PC-3 (cell line): ENCODE data around the gene YKT6. TPM values are rescaled to one million over a fixed set of nuclear protein-coding genes. Genes with fewer than 3 reads are reported as not detected.

Experiments
- ATAC-seq: fragments of 200-7000 bp; cut with Tn5 transposase; 2 replicates; pipeline ENCODE4 v1.9.1; 2020; ENCODE audit warnings: mild to moderate bottlenecking, moderate library complexity
- BruUV-seq: library from RNA; stranded (reverse); fragments of 400-500 nt; replicated peaks from 2 replicates; lab custom pipeline; 2021; lab: Mats Ljungman, UMichigan
- CTCF ChIA-PET: fragments of 300-600 bp; sonication (Branson Sonifier 250); formaldehyde crosslinking; loops from one replicate; lab custom pipeline; 2022; ENCODE audit warnings: antibody characterized with exemption; lab: Charles Lee
- POLR2A ChIA-PET: fragments of 300-600 bp; sonication (Branson Sonifier 250); formaldehyde crosslinking; loops from one replicate; lab custom pipeline; 2022; ENCODE audit warnings: antibody characterized with exemption; ENCODE audit not compliant: unreplicated experiment; lab: Charles Lee
- DNase-seq: peaks from one replicate; pipeline ENCODE4 v3.0.0-alpha.2; 2015
- H2AFZ ChIP-seq: fragments of 300-600 bp; sonication (generic); 2 replicates; pipeline ENCODE4 v1.6.0; 2016; ENCODE audit warnings: antibody characterized with exemption, low read length
- H3F3A ChIP-seq: fragments of 300-600 bp; sonication (generic); one replicate; pipeline ENCODE4 v1.6.0; 2017; ENCODE audit warnings: antibody characterized with exemption, low read length, control low read depth, mild to moderate bottlenecking; ENCODE audit not compliant: unreplicated experiment
- H3K27ac ChIP-seq: fragments of 300-600 bp; sonication (generic); 2 replicates; pipeline ENCODE4 v1.5.1; 2016; ENCODE audit warnings: mild to moderate bottlenecking, low read length
- H3K27me3 ChIP-seq: fragments of 300-600 bp; sonication (generic); 2 replicates; pipeline ENCODE4 v1.6.1; 2016; ENCODE audit warnings: low read length, mixed read lengths
- H3K36me3 ChIP-seq: fragments of 300-600 bp; sonication (generic); 2 replicates; pipeline ENCODE4 v1.6.1; 2016; ENCODE audit warnings: low read depth, mixed run types, low read length, mixed read lengths
- H3K4me1 ChIP-seq: fragments of 300-600 bp; sonication (generic); 2 replicates; pipeline ENCODE4 v1.5.1; 2016; ENCODE audit warnings: low read length; ENCODE audit not compliant: insufficient read depth
- H3K4me2 ChIP-seq: fragments of 300-600 bp; sonication (generic); 2 replicates; pipeline ENCODE4 v1.6.0; 2016; ENCODE audit warnings: low read length
- H3K4me3 ChIP-seq: fragments of 300-600 bp; sonication (generic); 2 replicates; pipeline ENCODE4 v1.5.1; 2016; ENCODE audit warnings: mild to moderate bottlenecking, low read length, mixed read lengths
- H3K79me2 ChIP-seq: fragments of 300-600 bp; sonication (generic); 2 replicates; pipeline ENCODE4 v1.6.1; 2017; ENCODE audit warnings: low read length, mixed read lengths
- H3K9ac ChIP-seq: fragments of 300-600 bp; sonication (generic); 2 replicates; pipeline ENCODE4 v1.6.0; 2016; ENCODE audit warnings: mild to moderate bottlenecking, low read length
- H3K9me2 ChIP-seq: fragments of 300-600 bp; sonication (generic); replicated peaks from 2 replicates; pipeline ENCODE4 v1.6.1; 2016; ENCODE audit warnings: mixed run types, low read length, mixed read lengths
- H3K9me3 ChIP-seq: fragments of 300-600 bp; sonication (generic); 2 replicates; pipeline ENCODE4 v1.6.1; 2016; ENCODE audit warnings: low read length, mixed read lengths
- H4K20me1 ChIP-seq: fragments of 300-600 bp; sonication (generic); 2 replicates; pipeline ENCODE4 v1.6.1; 2016; ENCODE audit warnings: low read length, mixed read lengths
- EZH2 ChIP-seq: fragments of 300-600 bp; sonication (generic); IDR thresholded peaks from one replicate; pipeline ENCODE4 v1.6.1; 2017; ENCODE audit warnings: antibody characterized with exemption, mild to moderate bottlenecking, low read length; ENCODE audit not compliant: unreplicated experiment
- EZH2phosphoT487 ChIP-seq: fragments of 300-600 bp; sonication (generic); IDR thresholded peaks from 2 replicates; pipeline ENCODE4 v1.6.1; 2018; ENCODE audit warnings: mild to moderate bottlenecking, antibody characterized with exemption, low read length, borderline replicate concordance
- intact Hi-C: fragments of 100-400 bp; cut with micrococcal nuclease; formaldehyde crosslinking; loops from 2 replicates; pipeline ENCODE4 v1.9.0; 2023
- total RNA-seq: library from RNA; depleted of rRNA; stranded (reverse); fragments of >200 nt; gene quantifications from 2 replicates; pipeline ENCODE4 v1.2.3, GENCODE V29; 2014
- TF ChIP-seq, protein P1 (sequence below): fragments of 300-600 bp; sonication (generic); conservative IDR thresholded peaks from 2 replicates; pipeline ENCODE4 v1.5.1; 2017; ENCODE audit warnings: antibody characterized with exemption, low read depth, mild to moderate bottlenecking, low read length

The YKT6 gene
- total RNA-seq, 1 experiment from 2014 or later, result 133 TPM

DNA sequence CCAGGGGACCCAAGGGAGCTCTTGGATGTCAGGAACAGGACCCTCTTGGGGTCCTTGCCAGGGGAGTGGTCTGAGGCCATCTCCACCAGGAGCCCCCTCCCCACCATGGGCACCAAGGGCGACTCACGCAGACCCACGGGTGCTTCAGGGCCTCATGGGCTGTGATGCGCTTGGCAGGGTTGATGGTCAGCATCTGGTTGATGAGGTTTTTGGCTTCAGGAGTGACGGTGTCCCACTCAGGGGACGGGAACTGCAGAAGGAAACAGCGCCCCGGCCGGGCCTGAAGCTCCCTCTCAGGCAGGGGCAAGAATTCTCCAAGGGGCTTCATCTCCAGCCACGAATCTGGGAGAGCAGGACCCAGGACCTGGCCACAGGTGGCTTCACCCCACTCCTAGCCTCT is 41.3 kb downstream of the YKT6 start:
- Histone ChIP-seq H3K79me2 (no peaks in the 10 kb centered on the region), H3K27me3 (no peaks in the 10 kb centered on the region), H3K36me3 (no peaks in the 10 kb centered on the region), H2AFZ (no peak overlapping the region), H3K4me3 (no peak overlapping the region), H3F3A (no peaks in the 10 kb centered on the region), H3K9me3 (no peaks in the 10 kb centered on the region), H3K27ac (no peak overlapping the region), H3K9me2 (no peaks in the 10 kb centered on the region), H4K20me1 (no peaks in the 10 kb centered on the region), H3K4me1 (no peaks in the 10 kb centered on the region), H3K9ac (no peak overlapping the region), H3K4me2 (no peak overlapping the region)
- BruUV-seq, result no TSS peak
- TF ChIP-seq EZH2, result no peak
- TF ChIP-seq, protein P1, sequence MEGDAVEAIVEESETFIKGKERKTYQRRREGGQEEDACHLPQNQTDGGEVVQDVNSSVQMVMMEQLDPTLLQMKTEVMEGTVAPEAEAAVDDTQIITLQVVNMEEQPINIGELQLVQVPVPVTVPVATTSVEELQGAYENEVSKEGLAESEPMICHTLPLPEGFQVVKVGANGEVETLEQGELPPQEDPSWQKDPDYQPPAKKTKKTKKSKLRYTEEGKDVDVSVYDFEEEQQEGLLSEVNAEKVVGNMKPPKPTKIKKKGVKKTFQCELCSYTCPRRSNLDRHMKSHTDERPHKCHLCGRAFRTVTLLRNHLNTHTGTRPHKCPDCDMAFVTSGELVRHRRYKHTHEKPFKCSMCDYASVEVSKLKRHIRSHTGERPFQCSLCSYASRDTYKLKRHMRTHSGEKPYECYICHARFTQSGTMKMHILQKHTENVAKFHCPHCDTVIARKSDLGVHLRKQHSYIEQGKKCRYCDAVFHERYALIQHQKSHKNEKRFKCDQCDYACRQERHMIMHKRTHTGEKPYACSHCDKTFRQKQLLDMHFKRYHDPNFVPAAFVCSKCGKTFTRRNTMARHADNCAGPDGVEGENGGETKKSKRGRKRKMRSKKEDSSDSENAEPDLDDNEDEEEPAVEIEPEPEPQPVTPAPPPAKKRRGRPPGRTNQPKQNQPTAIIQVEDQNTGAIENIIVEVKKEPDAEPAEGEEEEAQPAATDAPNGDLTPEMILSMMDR, result no peak
- no peak for TF ChIP-seq EZH2phosphoT487
- DNase-seq (no peak), ATAC-seq (no peak)
- ChIA-PET CTCF (no interaction called here), POLR2A (no interaction called here)
- intact Hi-C loops, result no loop called here

DNA sequence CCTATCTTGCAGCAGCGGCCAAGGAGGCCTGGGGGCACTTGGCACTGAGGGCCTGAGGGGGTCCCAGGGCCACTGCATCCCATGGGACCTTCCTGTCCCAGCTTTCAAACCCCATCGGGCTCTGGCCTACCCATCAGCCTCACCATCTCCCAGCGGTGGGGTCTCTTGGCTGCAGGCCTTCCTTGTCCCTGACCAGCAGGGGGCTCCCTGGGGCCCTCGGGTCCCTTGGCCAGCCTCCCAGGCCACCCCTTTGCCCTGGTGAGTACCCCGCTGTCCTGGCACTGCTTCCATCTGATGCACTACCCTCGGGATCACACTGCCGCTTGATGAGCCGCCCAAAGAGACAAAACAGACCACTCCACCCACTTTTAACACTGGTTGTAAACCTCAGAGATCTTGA is 43.5 kb downstream of the YKT6 start:
- H3K4me2 ChIP-seq, result no peak overlapping the region
- H3K79me2 ChIP-seq, result no peaks in the 10 kb centered on the region
- H3F3A ChIP-seq, result no peaks in the 10 kb centered on the region
- TF ChIP-seq EZH2 (no peak), EZH2phosphoT487 (no peak)
- TF ChIP-seq, protein P1, result peak; percentile 56; the same call in 1 of the 2 replicates
- ATAC-seq, result no peak
- peak; percentile 9 for DNase-seq
- no peaks in the 10 kb centered on the region for H3K9me3 ChIP-seq
- H3K4me3 ChIP-seq, result no peak overlapping the region
- no TSS peak for BruUV-seq
- ChIA-PET POLR2A (no interaction called here), CTCF (no interaction called here)
- H3K36me3 ChIP-seq, result no peaks in the 10 kb centered on the region
- no peaks in the 10 kb centered on the region for H3K4me1 ChIP-seq
- no peak overlapping the region for H3K9ac ChIP-seq
- no peaks in the 10 kb centered on the region for H3K27me3 ChIP-seq
- no peaks in the 10 kb centered on the region for H4K20me1 ChIP-seq
- no peaks in the 10 kb centered on the region for H3K9me2 ChIP-seq
- H2AFZ ChIP-seq, result no peak overlapping the region
- intact Hi-C loops, result no loop called here
- no peak overlapping the region for H3K27ac ChIP-seq

DNA sequence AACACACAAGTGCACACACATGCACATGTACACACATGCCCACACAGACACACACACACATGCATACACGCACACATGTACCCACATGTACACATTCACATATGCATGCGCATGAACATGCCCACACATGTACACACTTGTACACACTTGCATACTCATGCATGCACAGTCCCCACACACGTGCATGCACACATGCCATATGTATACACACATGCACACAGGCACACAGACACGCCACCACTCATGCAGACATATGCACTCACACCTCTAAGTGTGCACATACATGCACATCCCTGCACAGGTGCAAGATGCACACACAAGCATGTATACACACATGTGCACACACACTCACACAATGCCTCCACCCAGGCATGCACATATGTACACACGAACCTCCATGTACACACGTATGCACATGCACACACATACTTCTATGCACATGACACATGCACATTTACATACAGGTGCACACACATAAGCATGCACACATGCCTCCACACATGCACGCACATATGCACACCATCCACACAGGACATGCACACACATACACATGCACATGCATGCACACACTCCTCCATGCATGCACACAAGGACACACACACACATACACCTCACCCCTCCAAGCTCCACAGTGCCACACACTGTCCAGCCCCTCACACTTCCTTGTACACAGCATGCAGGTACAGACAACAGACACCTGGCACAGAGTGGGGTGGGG is 45.8 kb downstream of the YKT6 start:
- no peak for ATAC-seq
- TF ChIP-seq EZH2, result no peak
- ChIA-PET CTCF (no interaction called here), POLR2A (no interaction called here)
- Histone ChIP-seq H3K79me2 (no peaks in the 10 kb centered on the region), H2AFZ (no peak overlapping the region), H3F3A (no peaks in the 10 kb centered on the region), H3K4me2 (no peak overlapping the region), H3K27ac (no peak overlapping the region), H3K9ac (no peak overlapping the region), H3K27me3 (no peaks in the 10 kb centered on the region), H3K4me1 (no peaks in the 10 kb centered on the region), H3K4me3 (no peak overlapping the region), H4K20me1 (no peaks in the 10 kb centered on the region), H3K36me3 (no peaks in the 10 kb centered on the region), H3K9me2 (no peaks in the 10 kb centered on the region), H3K9me3 (no peaks in the 10 kb centered on the region)
- DNase-seq, result no peak
- intact Hi-C loops, result no loop called here
- BruUV-seq, result no TSS peak
